Measurements from ENCODE around the gene TBC1D16. TPM values are rescaled to one million over a fixed set of nuclear protein-coding genes. Genes with fewer than 3 reads are reported as not detected.

Gene TBC1D16
- total and polyA plus RNA-seq, 2 donors (not counting 1 experiment from before 2014, with no cell fraction given): 8.3 to 30.4 TPM

- Histone ChIP-seq H3K36me3 (ENCODE audit: control insufficient read depth, insufficient read depth, low read length) (no peaks in the 10 kb centered on the region), H4K20me1 (ENCODE audit: control insufficient read depth, extremely low read depth, insufficient read depth, low read length) (no peaks in the 10 kb centered on the region), H3K4me3 (replicated peaks in 1 of 4; ENCODE audit: control extremely low read depth in 1 of 4, insufficient read depth in 1 of 4, low read depth in 3 of 4, low read length in 4 of 4) (no peak overlapping the region), H2AFZ (ENCODE audit: low read length) (no peak overlapping the region), H3K27ac (ENCODE audit: insufficient read depth, low read length) (no peak overlapping the region), H3K9ac (ENCODE audit: insufficient read depth, low read length) (no peak overlapping the region), H3K9me3 (ENCODE audit: control insufficient read depth, insufficient read depth, low read depth, low read length) (no peaks in the 10 kb centered on the region), H3K4me1 (ENCODE audit: control insufficient read depth, extremely low read depth, insufficient read depth, low read length) (no peaks in the 10 kb centered on the region), H3K4me2 (ENCODE audit: extremely low read depth, insufficient read depth, low read length) (no peak overlapping the region), H3K79me2 (ENCODE audit: control insufficient read depth, insufficient read depth, low read length) (no peaks in the 10 kb centered on the region), H3K27me3 (ENCODE audit: control insufficient read depth, insufficient read depth, low read length) (peaks cover 5% of the 10 kb centered on the region)
- no peak for DNase-seq (ENCODE audit: low read depth in 2 of 2)
- TF ChIP-seq EZH2 (IDR thresholded peaks at IDR 0.05; ENCODE audit: low read length, missing control alignments) (no peak), CTCF (conservative IDR thresholded peaks at IDR 0.05 in 1 of 2, IDR thresholded peaks at IDR 0.05 in 1 of 2; ENCODE audit: low read depth in 1 of 2, low read length in 2 of 2) (no peak)
These were observed 143.0 kb downstream of the TBC1D16 start for GRCh38 chr17:79892457-79893241.

GRCh38 chr17:79891113-79891730, 144.4 kb downstream of the TBC1D16 start:
- H3K4me2 ChIP-seq (ENCODE audit: extremely low read depth, insufficient read depth, low read length): no peak overlapping the region
- no peak overlapping the region for H3K9ac ChIP-seq (ENCODE audit: insufficient read depth, low read length)
- H3K79me2 ChIP-seq (ENCODE audit: control insufficient read depth, insufficient read depth, low read length): no peaks in the 10 kb centered on the region
- no peak overlapping the region for H2AFZ ChIP-seq (ENCODE audit: low read length)
- H3K4me1 ChIP-seq (ENCODE audit: control insufficient read depth, extremely low read depth, insufficient read depth, low read length): no peaks in the 10 kb centered on the region
- no peaks in the 10 kb centered on the region for H3K36me3 ChIP-seq (ENCODE audit: control insufficient read depth, insufficient read depth, low read length)
- H3K27ac ChIP-seq (ENCODE audit: insufficient read depth, low read length): no peak overlapping the region
- H3K9me3 ChIP-seq (ENCODE audit: control insufficient read depth, insufficient read depth, low read depth, low read length): no peaks in the 10 kb centered on the region
- H3K4me3 ChIP-seq (replicated peaks in 1 of 4; ENCODE audit: control extremely low read depth in 1 of 4, insufficient read depth in 1 of 4, low read depth in 3 of 4, low read length in 4 of 4): no peak overlapping the region
- H3K27me3 ChIP-seq (ENCODE audit: control insufficient read depth, insufficient read depth, low read length): peaks cover 5% of the 10 kb centered on the region
- no peak for DNase-seq (ENCODE audit: low read depth in 2 of 2)
- no peaks in the 10 kb centered on the region for H4K20me1 ChIP-seq (ENCODE audit: control insufficient read depth, extremely low read depth, insufficient read depth, low read length)
- TF ChIP-seq EZH2 (IDR thresholded peaks at IDR 0.05; ENCODE audit: low read length, missing control alignments) (no peak), CTCF (conservative IDR thresholded peaks at IDR 0.05 in 1 of 2, IDR thresholded peaks at IDR 0.05 in 1 of 2; ENCODE audit: low read depth in 1 of 2, low read length in 2 of 2) (no peak)

- Histone ChIP-seq H3K4me1 (ENCODE audit: control insufficient read depth, extremely low read depth, insufficient read depth, low read length) (no peaks in the 10 kb centered on the region), H3K36me3 (ENCODE audit: control insufficient read depth, insufficient read depth, low read length) (no peaks in the 10 kb centered on the region), H3K4me3 (replicated peaks in 1 of 4; ENCODE audit: control extremely low read depth in 1 of 4, insufficient read depth in 1 of 4, low read depth in 3 of 4, low read length in 4 of 4) (no peak overlapping the region), H3K27me3 (ENCODE audit: control insufficient read depth, insufficient read depth, low read length) (peaks cover 5% of the 10 kb centered on the region), H3K9me3 (ENCODE audit: control insufficient read depth, insufficient read depth, low read depth, low read length) (no peaks in the 10 kb centered on the region), H3K9ac (ENCODE audit: insufficient read depth, low read length) (no peak overlapping the region), H4K20me1 (ENCODE audit: control insufficient read depth, extremely low read depth, insufficient read depth, low read length) (no peaks in the 10 kb centered on the region), H3K27ac (ENCODE audit: insufficient read depth, low read length) (no peak overlapping the region), H2AFZ (ENCODE audit: low read length) (no peak overlapping the region), H3K79me2 (ENCODE audit: control insufficient read depth, insufficient read depth, low read length) (no peaks in the 10 kb centered on the region), H3K4me2 (ENCODE audit: extremely low read depth, insufficient read depth, low read length) (no peak overlapping the region)
- no peak for TF ChIP-seq CTCF (conservative IDR thresholded peaks at IDR 0.05 in 1 of 2, IDR thresholded peaks at IDR 0.05 in 1 of 2; ENCODE audit: low read depth in 1 of 2, low read length in 2 of 2)
- no peak for DNase-seq (ENCODE audit: low read depth in 2 of 2)
These were observed 145.0 kb downstream of the TBC1D16 start for GRCh38 chr17:79890706-79891105.
